ENCODE measurements around the gene GNA12. TPM values are rescaled to one million over a fixed set of nuclear protein-coding genes. Genes with fewer than 3 reads are reported as not detected.

Gene GNA12
- total and polyA plus RNA-seq, 10 of the 15 experiments (the other 5 are each of a cell fraction or from before 2014, with no cell fraction given): 1.9 to 51.8 (median 12.6) TPM

- no peak overlapping the region for H2AFZ ChIP-seq (ENCODE audit: control insufficient read depth, low read depth, low read length)
- in situ Hi-C loops (cut with MboI): no loop called here
- FAIRE-seq: no peak
- ATAC-seq: no peak
- BruUV-seq (replicated peaks): no TSS peak
- intact Hi-C loops (cut with micrococcal nuclease; ENCODE audit: unreplicated experiment): no loop called here
- H3K79me2 ChIP-seq (ENCODE audit: control insufficient read depth, insufficient read depth, low read length): no peaks in the 10 kb centered on the region
- DNase-seq (ENCODE audit: low read depth, low spot score): no peak
- 75% methylated on average over 14 of the region's 14 CpGs for WGBS (ENCODE audit: insufficient coverage, insufficient replicate concordance, low lambda C conversion rate, missing lambda C conversion rate)
- H3K9ac ChIP-seq (ENCODE audit: control insufficient read depth, insufficient read depth, low read length): no peak overlapping the region
- no peak overlapping the region for H3K27ac ChIP-seq (ENCODE audit: control insufficient read depth, insufficient read depth)
- H3K9me3 ChIP-seq (replicated peaks; ENCODE audit: control insufficient read depth, insufficient read depth, low read length): no peaks in the 10 kb centered on the region
- POLR2A ChIA-PET: interaction anchor here (1.4 to 1.5 kb wide), 2 partner anchors 12 to 23 kb away, joined by 3 to 5 read pairs; no protein-coding TSS in a partner anchor
- H3K4me1 ChIP-seq (ENCODE audit: control insufficient read depth, insufficient read depth, low read length): peaks cover 27% of the 10 kb centered on the region
- H3K36me3 ChIP-seq (ENCODE audit: control insufficient read depth in 2 of 2, insufficient read depth in 2 of 2, low read length in 1 of 2): no peaks in the 10 kb centered on the region
- H3K27me3 ChIP-seq (replicated peaks in 1 of 2; ENCODE audit: control insufficient read depth in 2 of 2, insufficient read depth in 2 of 2, low read length in 1 of 2): peaks cover under 1 to 3% of the 10 kb centered on the region in 2 experiments; a peak in 2 of 4 replicates
- H3K4me2 ChIP-seq (ENCODE audit: control insufficient read depth, insufficient read depth): no peak overlapping the region
- no peak overlapping the region for H3K4me3 ChIP-seq
- RAD21 ChIA-PET (ENCODE audit: unreplicated experiment): interaction anchor here (2.2 kb wide), 1 partner anchor 18 kb away, joined by 5 read pairs; no protein-coding TSS in a partner anchor
- CTCF ChIA-PET: interaction anchor here (1.0 kb wide), 1 partner anchor 18 kb away, joined by 5 read pairs; no protein-coding TSS in a partner anchor
- SMC1A ChIA-PET (ENCODE audit: uncharacterized antibody, unreplicated experiment): interaction anchor here (0.5 kb wide), 1 partner anchor 11 kb away, joined by 3 read pairs; no protein-coding TSS in a partner anchor
- H4K20me1 ChIP-seq (ENCODE audit: control insufficient read depth, insufficient read depth): no peaks in the 10 kb centered on the region; the same call in 1 of the 2 replicates
- TF ChIP-seq IRF5 (IDR thresholded peaks at IDR 0.05; ENCODE audit: borderline replicate concordance) (no peak), SP1 (IDR thresholded peaks at IDR 0.05; ENCODE audit: low read depth, low read length) (no peak), IKZF2 (IDR thresholded peaks at IDR 0.05) (no peak), EED (IDR thresholded peaks at IDR 0.05; ENCODE audit: low read depth) (no peak), ZNF592 (IDR thresholded peaks at IDR 0.05) (no peak), ZBTB40 (IDR thresholded peaks at IDR 0.05; ENCODE audit: borderline replicate concordance) (no peak), HDAC2 (IDR thresholded peaks at IDR 0.05) (no peak), YY1 (IDR thresholded peaks at IDR 0.05; ENCODE audit: low read depth, low read length) (no peak), ZNF274 (IDR thresholded peaks at IDR 0.05; ENCODE audit: insufficient read depth, insufficient read length) (no peak), SMC3 (IDR thresholded peaks at IDR 0.05; ENCODE audit: borderline replicate concordance, low read length) (no peak), IRF3 (IDR thresholded peaks at IDR 0.05) (no peak)
Observed at GRCh38 chr7:2692543-2692942, 151.6 kb downstream of the GNA12 start.
